Coronary artery (tissue), 2 donors: ENCODE results near the gene PDE6B.

Experiments used
- DNase-seq: peaks from one replicate; pipeline ENCODE4 v3.0.0-alpha.2; 2017; ENCODE audit warnings: low spot score
- H3K27ac ChIP-seq, 2 donors: fragments of 200-600 bp; sonication (generic); one replicate each; pipeline ENCODE4 v1.5.1; 2016 to 2019
- H3K4me3 ChIP-seq: fragments of 200-600 bp; sonication (generic); 2 replicates; pipeline ENCODE4 v1.5.1; 2016; ENCODE audit warnings: mild to moderate bottlenecking, moderate library complexity
- CTCF ChIP-seq: fragments of 200-600 bp; sonication (generic); IDR thresholded peaks from one replicate; pipeline ENCODE4 v1.5.1; 2019; ENCODE audit warnings: antibody characterized with exemption

PDE6B gene

DNA sequence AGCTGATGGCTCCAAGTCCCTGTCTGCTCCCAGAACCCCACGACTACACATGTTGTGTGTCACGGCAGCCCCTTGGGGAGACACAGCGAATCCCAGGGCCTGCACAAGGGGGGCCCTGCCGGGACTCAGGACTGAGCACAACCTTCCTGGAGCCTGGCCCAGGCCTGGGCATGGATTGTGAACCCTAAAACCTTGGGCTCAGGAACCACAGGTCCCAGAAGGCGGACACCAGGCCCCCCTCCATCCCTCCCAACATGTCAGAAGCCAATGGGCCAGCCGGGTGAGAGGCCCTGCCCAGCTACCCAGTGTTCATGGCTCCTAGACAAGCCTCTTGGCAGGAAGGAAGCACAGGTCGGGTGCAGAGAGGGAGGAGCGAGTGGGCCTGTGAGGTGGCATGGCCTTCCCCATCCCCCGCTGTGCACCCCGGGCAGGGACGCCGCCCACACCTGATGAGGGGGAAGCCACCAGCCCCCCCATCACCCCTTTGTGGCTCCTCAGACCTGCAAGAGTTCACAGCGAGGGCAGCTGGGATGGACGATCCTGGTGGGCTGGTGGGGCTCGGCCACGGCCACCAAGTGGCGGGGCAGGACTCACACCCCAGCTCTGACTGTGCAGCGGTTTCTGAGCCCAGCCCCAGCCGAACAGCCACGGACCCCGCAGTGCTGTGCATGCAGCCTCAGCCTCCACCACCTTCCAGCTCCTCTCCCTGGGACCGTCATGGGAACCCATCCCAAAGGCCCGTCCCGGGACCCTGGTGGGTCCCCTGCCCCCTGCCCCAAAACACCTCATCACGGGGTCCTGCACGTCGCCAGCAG, 3.7 kb downstream of the PDE6B start:
- no peak for TF ChIP-seq CTCF
- no peak for DNase-seq
- H3K4me3 ChIP-seq, result no peak overlapping the region

DNA sequence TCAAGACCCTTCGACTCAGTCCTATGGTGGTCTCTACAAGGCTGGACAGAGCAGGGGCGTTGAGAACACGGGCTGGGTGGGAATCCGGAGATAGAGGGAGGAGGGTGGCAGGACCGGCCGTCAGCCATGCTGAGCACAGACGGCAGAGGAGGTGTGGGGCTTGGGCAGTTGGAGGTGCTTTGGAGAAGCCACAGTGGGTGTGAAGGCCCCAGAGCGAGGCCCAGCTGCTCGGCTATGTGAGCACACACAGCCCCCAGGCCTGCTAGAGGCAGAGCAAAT, 4.2 kb downstream of the PDE6B start:
- no peak for DNase-seq
- Histone ChIP-seq H3K27ac (no peak overlapping the region), H3K4me3 (no peak overlapping the region)
- no peak for TF ChIP-seq CTCF

More for the DNA sequence above, 3.7 kb downstream of the PDE6B start:
- H3K27ac ChIP-seq, result no peak overlapping the region

GRCh38 chr4:629915-630641, 4.7 kb downstream of the PDE6B start:
- TF ChIP-seq CTCF, result no peak
- H3K27ac ChIP-seq, result no peak overlapping the region
- H3K4me3 ChIP-seq, result no peak overlapping the region
- no peak for DNase-seq

DNA sequence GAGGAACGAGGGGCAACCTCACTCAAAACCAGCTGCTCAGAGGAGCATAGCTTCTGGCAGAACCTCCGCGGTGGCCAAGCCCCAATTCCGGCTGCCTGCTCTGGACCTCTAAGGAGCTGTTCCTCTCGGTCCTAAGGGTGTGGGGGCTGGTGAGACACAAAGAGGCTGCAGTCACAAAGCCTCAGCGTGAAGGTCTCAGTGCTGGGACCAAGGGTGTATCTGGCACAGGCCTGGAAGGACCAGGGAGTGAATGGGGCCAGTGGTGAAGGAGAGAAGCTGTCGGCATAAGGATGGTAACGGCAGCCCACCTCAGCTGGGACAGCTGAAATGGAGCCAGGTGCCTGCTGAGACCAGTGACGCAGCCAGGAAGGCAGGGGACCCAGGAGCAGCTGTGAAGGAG, 5.3 kb downstream of the PDE6B start:
- TF ChIP-seq CTCF, result no peak
- DNase-seq, result no peak
- H3K27ac ChIP-seq, result no peak overlapping the region
- H3K4me3 ChIP-seq, result no peak overlapping the region

DNA sequence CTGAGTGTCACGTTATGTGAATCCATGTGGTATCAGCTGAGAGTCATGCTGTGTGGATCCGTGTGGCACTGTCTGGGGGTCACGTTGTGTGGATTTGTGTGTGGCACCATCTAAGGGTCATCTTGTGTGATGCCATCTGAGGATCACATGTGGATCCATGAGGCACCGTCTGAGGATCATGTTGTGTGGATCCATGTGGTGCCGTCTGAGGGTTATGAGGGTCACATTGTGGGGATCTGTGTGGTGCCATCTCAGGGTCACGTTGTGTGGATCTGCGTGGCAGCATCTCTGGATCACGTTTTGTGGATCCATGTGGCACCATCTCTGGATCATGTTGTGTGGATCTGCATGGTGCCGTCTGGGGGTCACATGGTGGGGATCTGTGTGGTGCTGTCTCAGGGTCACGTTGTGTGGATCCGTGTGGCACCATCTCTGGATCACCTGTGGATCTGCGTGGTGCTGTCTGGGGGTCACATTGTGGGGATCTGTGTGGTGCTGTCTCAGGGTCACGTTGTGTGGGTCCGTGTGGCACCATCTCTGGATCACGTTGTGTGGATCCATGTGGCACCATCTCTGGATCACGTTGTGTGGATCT, 6.9 kb downstream of the PDE6B start:
- Histone ChIP-seq H3K27ac (no peak overlapping the region), H3K4me3 (no peak overlapping the region)
- no peak for TF ChIP-seq CTCF
- DNase-seq, result no peak

GRCh38 chr4:632926-633325, 7.6 kb downstream of the PDE6B start:
- no peak overlapping the region for H3K4me3 ChIP-seq
- no peak for TF ChIP-seq CTCF
- H3K27ac ChIP-seq, result no peak overlapping the region
- DNase-seq, result no peak
